Large intestine (tissue), 3 donors: ENCODE results near the gene MAN1B1. TPM values are rescaled to one million over a fixed set of nuclear protein-coding genes. Genes with fewer than 3 reads are reported as not detected.
"Not testable (repeated sequence)": the region's sequence is repeated elsewhere in the genome, so short reads cannot be mapped to it uniquely, and the experiment has no call there.

Source experiments
- DNase-seq, 2 donors: peaks; one replicate each; pipeline versions ENCODE4 v3.0.0 to v3.0.0-alpha.2; 2013
- H3K27ac ChIP-seq: one replicate; pipeline ENCODE4 v1.5.1; 2013; ENCODE audit warnings: low read length
- H3K27me3 ChIP-seq: 2 replicates; pipeline ENCODE4 v1.6.1; 2013; ENCODE audit warnings: low read length; ENCODE audit not compliant: control insufficient read depth, insufficient read depth
- H3K36me3 ChIP-seq: 2 replicates; pipeline ENCODE4 v1.6.1; 2013; ENCODE audit warnings: low read length; ENCODE audit not compliant: control insufficient read depth, insufficient read depth
- H3K4me1 ChIP-seq: one replicate; pipeline ENCODE4 v1.6.1; 2013; ENCODE audit warnings: low read length; ENCODE audit not compliant: control insufficient read depth, insufficient read depth
- H3K4me3 ChIP-seq: one replicate; pipeline ENCODE4 v1.5.1; 2013; ENCODE audit warnings: low read length
- H3K9me3 ChIP-seq: one replicate; pipeline ENCODE4 v1.6.1; 2013; ENCODE audit warnings: mild to moderate bottlenecking, low read depth, low read length, moderate library complexity; ENCODE audit not compliant: control insufficient read depth
- WGBS: methylation state at CpG from one replicate; pipeline ENCODE4 v1.1.5; 2013; ENCODE audit warnings: low lambda C conversion rate; ENCODE audit not compliant: insufficient coverage; 5-methylcytosine and 5-hydroxymethylcytosine counted together
- polyA plus RNA-seq: library from polyadenylated mRNA; unstranded; fragments of 120-200 nt; gene quantifications from one replicate; pipeline ENCODE4 v1.2.1, GENCODE V29; 2013

Gene MAN1B1
- polyA plus RNA-seq, 1 donor, result 39.5 TPM

- not testable (repeated sequence) for H3K36me3 ChIP-seq, DNase-seq, H3K9me3 ChIP-seq, H3K4me3 ChIP-seq, H3K27me3 ChIP-seq, H3K27ac ChIP-seq
- peaks cover 10% of the 10 kb centered on the region for H3K4me1 ChIP-seq
- WGBS, result 85% methylated on average over 6 of the region's 25 CpGs
These were observed 35.4 kb downstream of the MAN1B1 start for GRCh38 chr9:137121927-137122795.

DNA sequence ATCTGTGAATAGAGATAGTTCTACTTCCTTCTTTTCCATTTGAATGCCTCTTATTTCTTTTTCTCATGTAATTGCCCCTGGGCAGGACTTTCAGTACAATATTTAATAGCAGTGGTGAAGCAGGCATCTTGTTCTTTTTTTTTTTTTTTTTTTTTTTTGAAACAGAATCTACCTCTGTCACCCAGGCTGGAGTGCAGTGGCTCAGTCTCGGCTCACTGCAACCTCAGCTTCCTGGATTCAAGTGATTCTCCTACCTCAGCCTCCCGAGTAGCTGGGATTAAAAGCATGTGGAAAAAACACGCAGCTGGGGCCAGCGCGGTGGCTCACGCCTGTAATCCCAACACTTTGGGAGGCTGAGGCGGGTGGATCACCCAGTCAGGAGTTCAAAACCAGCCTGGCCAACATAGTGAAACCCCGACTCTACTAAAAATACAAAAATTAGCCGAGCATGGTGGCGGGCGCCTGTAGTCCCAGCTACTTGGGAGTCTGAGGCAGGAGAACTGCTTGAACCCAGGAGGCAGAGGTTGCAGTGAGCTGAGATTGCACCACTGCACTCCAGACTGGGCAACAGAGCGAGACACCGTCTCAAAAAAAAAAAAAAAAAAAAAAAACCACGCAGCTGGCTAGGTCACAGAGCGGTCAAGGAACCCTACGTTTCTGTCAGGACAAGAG, 36.1 kb downstream of the MAN1B1 start:
- H3K4me1 ChIP-seq, result peaks cover 15% of the 10 kb centered on the region
- no CpG with 5 or more reads among the region's 16 CpGs for WGBS
- not testable (repeated sequence) for H3K9me3 ChIP-seq, H3K4me3 ChIP-seq, H3K27me3 ChIP-seq, DNase-seq, H3K27ac ChIP-seq, H3K36me3 ChIP-seq

DNA sequence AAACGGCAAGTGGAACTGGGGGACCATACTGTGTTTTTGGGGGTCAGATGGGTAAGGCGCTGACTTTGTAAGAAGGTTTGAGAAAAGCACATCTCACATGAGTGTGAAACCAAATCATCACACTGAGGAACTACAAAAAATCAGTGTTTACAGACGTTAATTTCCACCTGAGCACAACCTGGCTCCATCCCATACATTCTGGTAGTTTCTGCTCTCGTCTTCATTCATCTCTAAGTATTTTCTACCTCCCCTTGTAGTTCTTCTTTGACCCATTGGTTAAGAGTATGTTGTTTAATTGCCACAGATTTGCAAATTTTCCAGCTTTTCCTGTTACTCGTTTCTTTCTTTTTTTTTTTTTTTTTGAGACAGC, 36.7 kb downstream of the MAN1B1 start:
- peaks cover 20% of the 10 kb centered on the region for H3K4me1 ChIP-seq
- 93% methylated on average over 2 of the region's 5 CpGs for WGBS
- no peak for DNase-seq
- H3K4me3 ChIP-seq, result no peak overlapping the region
- no peaks in the 10 kb centered on the region for H3K36me3 ChIP-seq
- no peaks in the 10 kb centered on the region for H3K9me3 ChIP-seq
- H3K27me3 ChIP-seq, result no peaks in the 10 kb centered on the region
- H3K27ac ChIP-seq, result no peak overlapping the region

DNA sequence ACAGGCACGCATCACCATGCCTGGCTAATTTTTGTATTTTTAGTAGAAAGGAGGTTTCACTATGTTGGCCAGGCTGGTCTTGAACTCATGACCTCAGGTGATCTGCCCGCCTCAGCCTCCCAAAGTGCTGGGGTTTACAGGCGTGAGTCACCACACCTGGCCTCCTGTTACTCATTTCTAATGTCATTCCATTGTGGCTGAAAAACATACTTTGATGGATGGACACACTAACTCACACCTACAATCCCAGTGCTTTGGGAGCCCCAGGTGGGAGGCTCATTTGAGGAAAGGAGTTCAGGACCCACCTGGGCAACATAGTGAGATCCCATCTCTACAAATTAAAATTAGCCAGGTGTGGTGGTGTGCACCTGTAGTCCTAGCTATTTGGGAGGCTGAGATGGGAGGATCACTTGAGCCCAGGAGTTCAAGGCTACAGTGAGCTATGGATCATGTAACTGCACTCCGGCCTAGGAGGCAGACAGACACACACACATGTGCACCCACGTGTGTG, 37.2 kb downstream of the MAN1B1 start:
- H3K36me3 ChIP-seq, H3K9me3 ChIP-seq, H3K4me3 ChIP-seq, H3K27ac ChIP-seq, H3K27me3 ChIP-seq, DNase-seq: not testable (repeated sequence)
- peaks cover 24% of the 10 kb centered on the region for H3K4me1 ChIP-seq
- no CpG with 5 or more reads among the region's 5 CpGs for WGBS

- Histone ChIP-seq H3K36me3 (no peaks in the 10 kb centered on the region), H3K27ac (peak overlapping the region; percentile 88), H3K9me3 (peaks cover 12% of the 10 kb centered on the region), H3K27me3 (no peaks in the 10 kb centered on the region), H3K4me3 (peak overlapping the region; percentile 66), H3K4me1 (peaks cover 28% of the 10 kb centered on the region)
- no CpG with 5 or more reads among the region's 3 CpGs for WGBS
- peak in 1 of 2 donors; percentile 39 for DNase-seq
These were observed 40.0 kb downstream of the MAN1B1 start for GRCh38 chr9:137126786-137127185.

GRCh38 chr9:137127301-137128157, 40.7 kb downstream of the MAN1B1 start:
- Histone ChIP-seq H3K27me3 (peaks cover under 1% of the 10 kb centered on the region), H3K4me1 (peaks cover 28% of the 10 kb centered on the region), H3K4me3 (peak overlapping the region; percentile 66), H3K9me3 (peaks cover 12% of the 10 kb centered on the region), H3K27ac (peak overlapping the region; percentile 88), H3K36me3 (no peaks in the 10 kb centered on the region)
- DNase-seq, result peak; percentile 50 to 85
- WGBS, result no CpG with 5 or more reads among the region's 24 CpGs

GRCh38 chr9:137128158-137128861, 41.5 kb downstream of the MAN1B1 start:
- WGBS, result 18% methylated on average over 2 of the region's 19 CpGs
- peak overlapping the region; percentile 88 for H3K27ac ChIP-seq
- no peak for DNase-seq

GRCh38 chr9:137128862-137129455, 42.2 kb downstream of the MAN1B1 start:
- H3K9me3 ChIP-seq, result peaks cover 16% of the 10 kb centered on the region
- H3K27ac ChIP-seq, result peak overlapping the region; percentile 88
- DNase-seq, result peak; percentile 45 to 76
- H3K4me1 ChIP-seq, result peaks cover 28% of the 10 kb centered on the region
- H3K4me3 ChIP-seq, result peak overlapping the region; percentile 66
- WGBS, result 12% methylated on average over 5 of the region's 37 CpGs
- no peaks in the 10 kb centered on the region for H3K36me3 ChIP-seq
- peaks cover 3% of the 10 kb centered on the region for H3K27me3 ChIP-seq

More at GRCh38 chr9:137128158-137128861, 41.5 kb downstream of the MAN1B1 start:
- Histone ChIP-seq H3K4me1 (peaks cover 28% of the 10 kb centered on the region), H3K4me3 (peak overlapping the region; percentile 66), H3K9me3 (peaks cover 15% of the 10 kb centered on the region), H3K27me3 (peaks cover 3% of the 10 kb centered on the region), H3K36me3 (no peaks in the 10 kb centered on the region)

- Histone ChIP-seq H3K9me3 (peaks cover 16% of the 10 kb centered on the region), H3K4me1 (peaks cover 28% of the 10 kb centered on the region), H3K4me3 (peak overlapping the region; percentile 66), H3K27me3 (peaks cover 5% of the 10 kb centered on the region), H3K36me3 (no peaks in the 10 kb centered on the region), H3K27ac (peak overlapping the region; percentile 88)
- no CpG with 5 or more reads among the region's 86 CpGs for WGBS
- peak; percentile 92 to 94 for DNase-seq
These were observed 42.8 kb downstream of the MAN1B1 start for GRCh38 chr9:137129456-137130175.
